Testis (tissue), 3 donors: Measurements from ENCODE around the gene BICD1. TPM values are rescaled to one million over a fixed set of nuclear protein-coding genes. Genes with fewer than 3 reads are reported as not detected.

Experiments used
- DNase-seq: peaks from one replicate; pipeline ENCODE4 v3.0.0-alpha.2; 2019
- H3K27ac ChIP-seq, 2 donors: fragments of 200-600 bp; sonication (generic); one replicate each; pipeline ENCODE4 v1.5.1; 2019
- H3K27me3 ChIP-seq: fragments of 200-600 bp; sonication (generic); one replicate; pipeline ENCODE4 v1.5.1; 2019
- H3K36me3 ChIP-seq: fragments of 200-600 bp; sonication (generic); one replicate; pipeline ENCODE4 v1.5.1; 2017; ENCODE audit warnings: low read depth; ENCODE audit errors: missing control alignments
- H3K4me1 ChIP-seq: fragments of 200-600 bp; sonication (generic); one replicate; pipeline ENCODE4 v1.5.1; 2019
- H3K4me3 ChIP-seq, 2 donors: fragments of 200-600 bp; sonication (generic); one replicate each; pipeline ENCODE4 v1.5.1; 2017 to 2019
- H3K9me3 ChIP-seq: fragments of 200-600 bp; sonication (generic); one replicate; pipeline ENCODE4 v1.5.1; 2017
- POLR2A ChIP-seq: fragments of 450-650 bp; IDR thresholded peaks from one replicate; pipeline ENCODE4 v1.6.1; 2017; ENCODE audit warnings: antibody characterized with exemption, mild to moderate bottlenecking, moderate library complexity
- WGBS, 2 donors: methylation state at CpG; one replicate each; pipeline ENCODE4 v1.1.5; 2018; 5-methylcytosine and 5-hydroxymethylcytosine counted together
- intact Hi-C: fragments of 100-400 bp; cut with DNase I; formaldehyde crosslinking; loops from one replicate; pipeline ENCODE4 v1.15.1; 2023; ENCODE audit warnings: low total_unique reads
- polyA plus RNA-seq: library from polyadenylated mRNA; stranded (reverse); fragments of 350-450 nt; fragmentation: Illumina TruSeq; extraction: RNeasy Lipid Tissue Mini Kit (QIAGEN cat#74804); gene quantifications from one replicate; pipeline ENCODE4 v1.2.3, GENCODE V29; 2014; ENCODE audit warnings: low read depth, low replicate concordance; ENCODE audit not compliant: insufficient read depth
- total RNA-seq, 2 donors: library from RNA; depleted of rRNA; stranded (reverse); fragments of >200 nt; gene quantifications; one replicate each; pipeline ENCODE4 v1.2.3, GENCODE V29; 2016
- TF ChIP-seq, protein P1 (sequence below), 3 experiments: fragments of 450-650 bp in 2 of 3; fragments of 200-600 bp in 1 of 3; sonication (generic) in 1 of 3; IDR thresholded peaks; one replicate each; pipeline ENCODE4 v1.5.1; 2016 to 2019; ENCODE audit warnings: antibody characterized with exemption in 3 of 3, mild to moderate bottlenecking in 2 of 3, moderate library complexity in 1 of 3

BICD1 gene
- total and polyA plus RNA-seq, 3 donors from 2014 or later: 8.4 to 28.7 (median 26.0) TPM

DNA sequence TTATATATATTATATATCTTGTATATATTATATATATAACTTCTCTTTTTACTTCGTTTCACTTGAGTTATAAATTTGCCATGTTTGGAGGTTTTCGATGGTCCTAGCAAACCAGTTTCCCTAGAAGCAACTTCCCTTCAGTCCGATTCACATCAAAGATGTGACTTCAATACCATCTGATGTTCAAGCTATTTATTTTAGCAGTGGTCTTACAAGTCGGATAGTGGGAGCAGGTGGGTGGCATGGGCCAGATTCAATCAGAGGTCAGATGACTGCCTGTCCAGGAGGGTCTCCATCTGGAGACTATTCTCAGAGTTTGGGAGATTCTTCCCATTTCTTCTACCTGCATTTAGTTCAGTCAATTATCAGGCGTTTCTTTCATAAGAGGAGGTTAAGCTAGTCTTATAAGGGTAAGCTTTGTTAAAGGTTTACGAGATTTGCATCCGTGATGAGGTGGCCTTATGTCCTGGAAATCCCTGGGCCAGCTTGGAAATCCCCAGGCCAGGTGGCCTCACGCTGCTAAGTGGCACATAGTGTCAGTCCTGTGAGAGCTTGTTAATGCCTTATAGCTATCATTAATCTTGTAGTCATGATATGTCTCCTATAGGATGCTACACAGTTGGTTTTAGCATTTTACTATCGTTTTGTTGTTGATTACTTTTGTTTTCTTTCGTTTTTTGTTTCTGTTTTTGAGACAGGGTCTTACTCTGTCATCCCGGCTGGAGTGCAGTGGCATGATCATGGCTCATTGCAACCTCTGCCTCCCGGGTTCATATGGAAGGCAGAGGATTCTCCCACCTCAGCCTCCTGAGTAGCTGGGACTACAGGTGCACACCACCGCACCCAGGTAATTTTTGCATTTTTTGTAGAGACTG, 145.8 kb downstream of the BICD1 start:
- Histone ChIP-seq H3K27me3 (no peaks in the 10 kb centered on the region), H3K4me3 (no peak overlapping the region), H3K27ac (no peak overlapping the region), H3K9me3 (no peaks in the 10 kb centered on the region), H3K4me1 (no peaks in the 10 kb centered on the region), H3K36me3 (no peaks in the 10 kb centered on the region)
- WGBS, 2 donors: 92% methylated on average over 13 of the region's 13 CpGs
- no peak for DNase-seq
- TF ChIP-seq POLR2A: no peak
- TF ChIP-seq, protein P1, sequence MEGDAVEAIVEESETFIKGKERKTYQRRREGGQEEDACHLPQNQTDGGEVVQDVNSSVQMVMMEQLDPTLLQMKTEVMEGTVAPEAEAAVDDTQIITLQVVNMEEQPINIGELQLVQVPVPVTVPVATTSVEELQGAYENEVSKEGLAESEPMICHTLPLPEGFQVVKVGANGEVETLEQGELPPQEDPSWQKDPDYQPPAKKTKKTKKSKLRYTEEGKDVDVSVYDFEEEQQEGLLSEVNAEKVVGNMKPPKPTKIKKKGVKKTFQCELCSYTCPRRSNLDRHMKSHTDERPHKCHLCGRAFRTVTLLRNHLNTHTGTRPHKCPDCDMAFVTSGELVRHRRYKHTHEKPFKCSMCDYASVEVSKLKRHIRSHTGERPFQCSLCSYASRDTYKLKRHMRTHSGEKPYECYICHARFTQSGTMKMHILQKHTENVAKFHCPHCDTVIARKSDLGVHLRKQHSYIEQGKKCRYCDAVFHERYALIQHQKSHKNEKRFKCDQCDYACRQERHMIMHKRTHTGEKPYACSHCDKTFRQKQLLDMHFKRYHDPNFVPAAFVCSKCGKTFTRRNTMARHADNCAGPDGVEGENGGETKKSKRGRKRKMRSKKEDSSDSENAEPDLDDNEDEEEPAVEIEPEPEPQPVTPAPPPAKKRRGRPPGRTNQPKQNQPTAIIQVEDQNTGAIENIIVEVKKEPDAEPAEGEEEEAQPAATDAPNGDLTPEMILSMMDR (IDR thresholded peaks at IDR 0.05): no peak
- intact Hi-C loops: no loop called here

DNA sequence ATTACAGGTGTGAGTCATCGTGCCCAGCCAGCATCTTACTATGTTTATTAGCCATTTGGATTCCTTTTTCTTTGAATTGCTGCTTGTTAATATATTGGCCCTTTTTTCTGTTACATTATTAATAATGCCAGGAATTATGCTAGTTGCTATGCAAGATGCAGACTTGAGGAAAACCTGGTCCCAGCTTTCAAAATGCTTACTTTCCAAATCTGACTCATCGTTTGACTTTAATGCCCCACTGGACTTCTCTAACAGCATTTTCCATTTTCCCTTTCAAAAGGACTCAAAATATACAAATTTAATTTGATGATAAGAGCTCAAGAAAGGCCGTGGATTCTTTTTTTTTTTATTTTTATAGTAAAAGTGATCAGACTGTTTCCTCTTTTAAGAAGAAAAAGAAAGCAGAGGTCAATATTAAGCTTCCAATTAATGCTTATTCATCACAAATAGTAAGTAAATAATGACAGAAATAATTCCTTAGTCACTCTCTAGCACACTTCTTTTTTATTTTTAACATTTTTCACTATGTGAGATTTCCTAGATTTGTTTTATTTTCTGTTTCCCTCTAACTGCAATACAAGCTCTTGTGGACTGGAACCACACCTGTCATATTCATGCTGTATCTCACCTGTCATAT, 146.6 kb downstream of the BICD1 start:
- no peaks in the 10 kb centered on the region for H3K36me3 ChIP-seq
- TF ChIP-seq, protein P1 (IDR thresholded peaks at IDR 0.05): no peak
- TF ChIP-seq POLR2A: no peak
- DNase-seq: no peak
- no peak overlapping the region for H3K27ac ChIP-seq
- no peaks in the 10 kb centered on the region for H3K27me3 ChIP-seq
- 74 to 80% methylated on average over 3 of the region's 3 CpGs for WGBS, 2 donors
- intact Hi-C loops: no loop called here
- H3K4me1 ChIP-seq: no peaks in the 10 kb centered on the region
- H3K9me3 ChIP-seq: no peaks in the 10 kb centered on the region
- H3K4me3 ChIP-seq: no peak overlapping the region

DNA sequence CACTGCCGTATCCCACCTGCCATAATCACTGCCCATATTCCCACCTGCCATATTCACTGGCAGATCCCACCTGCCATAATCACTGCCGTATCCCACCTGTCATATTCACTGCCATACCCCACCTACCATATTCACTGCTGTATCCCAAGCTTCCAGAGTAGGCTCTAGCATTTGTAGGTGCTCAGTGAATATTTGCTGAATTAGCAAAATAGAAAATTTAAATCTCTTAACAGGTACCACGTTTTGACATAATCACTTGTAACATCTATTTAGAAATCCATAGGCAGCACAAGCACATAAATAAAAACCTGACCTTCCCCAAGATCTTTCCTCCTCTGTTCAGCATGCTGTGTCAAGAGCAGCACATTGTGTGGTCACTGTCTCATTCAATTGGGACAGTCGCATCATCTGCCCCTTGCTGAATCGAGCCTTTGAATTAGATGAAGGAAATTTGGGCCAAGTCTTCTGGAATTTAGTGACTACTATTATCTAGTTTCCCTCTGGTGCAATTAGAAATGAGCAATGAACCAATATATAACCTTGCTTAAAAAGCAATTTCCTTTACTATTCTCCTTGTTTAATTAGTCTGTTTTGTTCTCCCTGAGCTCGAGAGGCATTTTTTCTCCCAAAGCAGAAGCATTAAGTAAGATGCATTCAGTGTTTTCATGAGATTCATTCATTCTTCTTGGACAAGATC, 147.8 kb downstream of the BICD1 start:
- H3K4me1 ChIP-seq: no peaks in the 10 kb centered on the region
- 85 to 89% methylated on average over 6 of the region's 6 CpGs for WGBS, 2 donors
- TF ChIP-seq, protein P1 (IDR thresholded peaks at IDR 0.05): no peak
- TF ChIP-seq POLR2A: no peak

DNA sequence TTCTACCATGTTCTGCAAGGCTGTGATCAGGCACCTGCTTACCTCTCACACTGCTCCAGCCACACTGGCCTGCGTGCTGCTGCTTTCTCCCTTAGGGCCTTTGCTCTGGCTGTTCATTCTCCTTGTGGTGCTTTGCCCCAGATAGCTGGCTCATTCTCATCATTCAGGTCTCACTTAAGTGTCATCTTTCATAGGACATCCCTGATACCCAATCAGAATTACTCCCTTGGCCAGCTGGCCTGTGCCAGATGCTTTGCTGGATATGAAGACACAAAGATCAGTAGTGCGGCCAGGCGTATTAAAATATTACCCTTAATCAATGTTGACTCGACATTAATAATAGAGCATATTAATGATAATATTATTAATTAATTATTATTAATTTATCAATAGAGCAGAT, 148.9 kb downstream of the BICD1 start:
- no peaks in the 10 kb centered on the region for H3K4me1 ChIP-seq
- H3K27ac ChIP-seq: no peak overlapping the region
- intact Hi-C loops: no loop called here
- H3K27me3 ChIP-seq: no peaks in the 10 kb centered on the region
- no peak for DNase-seq
- H3K9me3 ChIP-seq: no peaks in the 10 kb centered on the region
- TF ChIP-seq, protein P1 (IDR thresholded peaks at IDR 0.05): no peak
- no peak for TF ChIP-seq POLR2A
- 92 to 96% methylated on average over 4 of the region's 4 CpGs for WGBS, 2 donors
- H3K4me3 ChIP-seq: no peak overlapping the region
- no peaks in the 10 kb centered on the region for H3K36me3 ChIP-seq

More for the DNA sequence above, 147.8 kb downstream of the BICD1 start:
- no peaks in the 10 kb centered on the region for H3K9me3 ChIP-seq
- H3K4me3 ChIP-seq: no peak overlapping the region
- H3K36me3 ChIP-seq: no peaks in the 10 kb centered on the region
- DNase-seq: no peak
- no peak overlapping the region for H3K27ac ChIP-seq
- intact Hi-C loops: no loop called here
- no peaks in the 10 kb centered on the region for H3K27me3 ChIP-seq
